ENCODE data around the gene JPT1.
"Not testable (repeated sequence)": the region's sequence is repeated elsewhere in the genome, so short reads cannot be mapped to it uniquely, and the experiment has no call there.

DNA sequence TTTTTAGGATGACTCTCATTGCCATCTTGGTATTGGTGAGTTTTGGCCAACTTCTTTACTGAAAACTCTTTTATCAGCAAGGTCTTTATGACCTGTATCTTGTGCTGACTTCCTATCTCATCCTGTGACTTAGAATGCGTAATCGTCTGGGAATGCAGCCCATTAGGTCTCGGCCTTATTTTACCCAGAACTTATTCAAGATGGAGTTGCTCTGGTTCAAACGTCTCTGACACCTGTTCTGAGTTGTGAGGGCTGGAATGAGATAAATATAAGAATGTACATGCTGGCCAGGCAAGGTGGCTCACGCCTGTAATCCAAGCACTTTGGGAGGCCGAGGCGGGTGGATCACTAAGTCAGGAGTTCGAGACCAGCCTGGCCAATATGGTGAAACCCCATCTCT is 4.2 kb upstream of the JPT1 start:
- TF ChIP-seq, protein P1, sequence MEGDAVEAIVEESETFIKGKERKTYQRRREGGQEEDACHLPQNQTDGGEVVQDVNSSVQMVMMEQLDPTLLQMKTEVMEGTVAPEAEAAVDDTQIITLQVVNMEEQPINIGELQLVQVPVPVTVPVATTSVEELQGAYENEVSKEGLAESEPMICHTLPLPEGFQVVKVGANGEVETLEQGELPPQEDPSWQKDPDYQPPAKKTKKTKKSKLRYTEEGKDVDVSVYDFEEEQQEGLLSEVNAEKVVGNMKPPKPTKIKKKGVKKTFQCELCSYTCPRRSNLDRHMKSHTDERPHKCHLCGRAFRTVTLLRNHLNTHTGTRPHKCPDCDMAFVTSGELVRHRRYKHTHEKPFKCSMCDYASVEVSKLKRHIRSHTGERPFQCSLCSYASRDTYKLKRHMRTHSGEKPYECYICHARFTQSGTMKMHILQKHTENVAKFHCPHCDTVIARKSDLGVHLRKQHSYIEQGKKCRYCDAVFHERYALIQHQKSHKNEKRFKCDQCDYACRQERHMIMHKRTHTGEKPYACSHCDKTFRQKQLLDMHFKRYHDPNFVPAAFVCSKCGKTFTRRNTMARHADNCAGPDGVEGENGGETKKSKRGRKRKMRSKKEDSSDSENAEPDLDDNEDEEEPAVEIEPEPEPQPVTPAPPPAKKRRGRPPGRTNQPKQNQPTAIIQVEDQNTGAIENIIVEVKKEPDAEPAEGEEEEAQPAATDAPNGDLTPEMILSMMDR (IDR thresholded peaks at IDR 0.05; ENCODE audit: poor library complexity), result not testable (repeated sequence)
- TF ChIP-seq EZH2 (IDR thresholded peaks at IDR 0.05; ENCODE audit: borderline replicate concordance), result not testable (repeated sequence)
